ENCODE measurements around the gene RAET1E.
A peak's percentile ranks its signal among the peaks of the same experiment; 100 is the strongest.
"Not testable (repeated sequence)": the region's sequence is repeated elsewhere in the genome, so short reads cannot be mapped to it uniquely, and the experiment has no call there.

RAET1E gene

GRCh38 chr6:149940672-149940982 is 42.7 kb upstream of the RAET1E start:
- no peak for TF ChIP-seq YY1 (IDR thresholded peaks at IDR 0.05; ENCODE audit: insufficient read depth, insufficient read length)
- TF ChIP-seq ZNF274 (IDR thresholded peaks at IDR 0.05; ENCODE audit: low read depth, low read length): no peak
- TF ChIP-seq SUZ12 (IDR thresholded peaks at IDR 0.05; ENCODE audit: extremely low read depth, insufficient read depth, insufficient read length): no peak
- Histone ChIP-seq H3K27me3 (ENCODE audit: insufficient read depth, insufficient read length) (peaks cover 83% of the 10 kb centered on the region), H3K4me1 (ENCODE audit: insufficient read depth, insufficient read length) (no peaks in the 10 kb centered on the region), H3K36me3 (ENCODE audit: insufficient read depth, insufficient read length, low read length) (no peaks in the 10 kb centered on the region), H3K9ac (ENCODE audit: insufficient read length, low read depth) (no peak overlapping the region), H3K9me3 (ENCODE audit: insufficient read depth, low read length) (no peaks in the 10 kb centered on the region), H3K4me3 (ENCODE audit: insufficient read length, low read depth) (no peak overlapping the region)
- DNase-seq (ENCODE audit: low read depth, low spot score): no peak

DNA sequence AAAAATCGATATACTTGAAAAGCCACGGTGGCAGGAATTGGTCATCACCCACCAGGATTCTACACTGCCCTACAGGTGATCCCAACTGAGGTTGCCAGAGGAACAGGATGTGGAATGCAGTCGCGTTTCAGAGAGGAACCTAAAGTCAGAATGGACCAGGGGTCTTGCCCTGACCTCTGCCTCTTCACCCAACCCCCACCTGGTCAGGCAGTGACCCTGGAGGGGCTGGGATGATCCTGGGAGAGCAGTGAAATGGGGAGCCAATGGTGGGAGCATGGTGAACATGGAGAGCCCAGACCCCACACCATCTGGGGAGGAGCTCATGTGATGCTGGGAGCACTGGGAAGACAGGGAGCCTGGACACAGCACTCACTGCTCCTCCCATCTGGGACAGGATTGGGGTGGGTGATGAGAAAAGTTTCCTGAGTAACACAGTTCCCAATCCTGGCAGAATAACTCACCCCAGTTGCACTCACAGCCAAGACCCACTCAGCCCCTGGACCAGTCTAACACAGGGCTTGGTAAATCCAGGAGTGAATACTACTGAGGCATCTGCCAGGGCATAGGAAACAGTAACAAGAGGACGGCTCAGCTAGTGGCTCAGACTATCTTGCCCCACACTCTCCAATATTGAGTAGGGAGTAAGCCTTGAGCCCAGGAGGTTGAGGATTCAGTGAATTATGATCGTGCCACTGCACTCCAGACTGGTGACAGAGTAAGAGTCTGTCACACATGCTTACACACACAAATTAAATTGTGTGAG is 42.2 kb upstream of the RAET1E start:
- Histone ChIP-seq H3K27me3 (ENCODE audit: insufficient read depth, insufficient read length) (peaks cover 88% of the 10 kb centered on the region), H3K36me3 (ENCODE audit: insufficient read depth, insufficient read length, low read length) (no peaks in the 10 kb centered on the region), H3K4me3 (ENCODE audit: insufficient read length, low read depth) (no peak overlapping the region), H3K9ac (ENCODE audit: insufficient read length, low read depth) (no peak overlapping the region), H3K9me3 (ENCODE audit: insufficient read depth, low read length) (no peaks in the 10 kb centered on the region), H3K4me1 (ENCODE audit: insufficient read depth, insufficient read length) (no peaks in the 10 kb centered on the region)
- TF ChIP-seq ZNF274 (IDR thresholded peaks at IDR 0.05; ENCODE audit: low read depth, low read length) (no peak), SUZ12 (IDR thresholded peaks at IDR 0.05; ENCODE audit: extremely low read depth, insufficient read depth, insufficient read length) (no peak), YY1 (IDR thresholded peaks at IDR 0.05; ENCODE audit: insufficient read depth, insufficient read length) (no peak)
- no peak for DNase-seq (ENCODE audit: low read depth, low spot score)

DNA sequence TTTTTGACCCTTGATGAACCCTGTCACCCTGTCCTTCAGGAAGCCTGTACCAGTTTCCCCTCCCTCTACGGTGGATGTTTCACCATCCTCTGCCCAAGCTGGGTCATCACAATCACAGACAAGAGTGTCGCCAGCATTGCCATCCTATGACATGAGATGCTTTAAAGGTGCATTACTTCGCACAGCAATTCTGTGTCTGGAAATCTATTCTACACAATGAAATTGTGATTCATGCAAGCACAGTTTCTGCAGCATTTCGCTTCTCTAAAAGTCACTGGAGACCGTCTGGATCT is 41.4 kb upstream of the RAET1E start:
- H3K4me3 ChIP-seq (ENCODE audit: insufficient read length, low read depth): no peak overlapping the region
- no peaks in the 10 kb centered on the region for H3K4me1 ChIP-seq (ENCODE audit: insufficient read depth, insufficient read length)
- no peak for DNase-seq (ENCODE audit: low read depth, low spot score)
- H3K9ac ChIP-seq (ENCODE audit: insufficient read length, low read depth): no peak overlapping the region
- H3K27me3 ChIP-seq (ENCODE audit: insufficient read depth, insufficient read length): peaks cover 96% of the 10 kb centered on the region
- TF ChIP-seq YY1 (IDR thresholded peaks at IDR 0.05; ENCODE audit: insufficient read depth, insufficient read length): no peak
- no peak for TF ChIP-seq ZNF274 (IDR thresholded peaks at IDR 0.05; ENCODE audit: low read depth, low read length)
- TF ChIP-seq SUZ12 (IDR thresholded peaks at IDR 0.05; ENCODE audit: extremely low read depth, insufficient read depth, insufficient read length): no peak
- H3K36me3 ChIP-seq (ENCODE audit: insufficient read depth, insufficient read length, low read length): no peaks in the 10 kb centered on the region
- H3K9me3 ChIP-seq (ENCODE audit: insufficient read depth, low read length): no peaks in the 10 kb centered on the region

GRCh38 chr6:149938571-149939355 is 40.9 kb upstream of the RAET1E start:
- no peaks in the 10 kb centered on the region for H3K36me3 ChIP-seq (ENCODE audit: insufficient read depth, insufficient read length, low read length)
- TF ChIP-seq ZNF274 (IDR thresholded peaks at IDR 0.05; ENCODE audit: low read depth, low read length) (no peak), SUZ12 (IDR thresholded peaks at IDR 0.05; ENCODE audit: extremely low read depth, insufficient read depth, insufficient read length) (peak; percentile 75)
- peak overlapping the region; percentile 61 for H3K9ac ChIP-seq (ENCODE audit: insufficient read length, low read depth)
- H3K27me3 ChIP-seq (ENCODE audit: insufficient read depth, insufficient read length): peaks cover 96% of the 10 kb centered on the region
- no peaks in the 10 kb centered on the region for H3K9me3 ChIP-seq (ENCODE audit: insufficient read depth, low read length)
- H3K4me3 ChIP-seq (ENCODE audit: insufficient read length, low read depth): peak overlapping the region; percentile 24
- no peaks in the 10 kb centered on the region for H3K4me1 ChIP-seq (ENCODE audit: insufficient read depth, insufficient read length)
- DNase-seq (ENCODE audit: low read depth, low spot score): no peak

DNA sequence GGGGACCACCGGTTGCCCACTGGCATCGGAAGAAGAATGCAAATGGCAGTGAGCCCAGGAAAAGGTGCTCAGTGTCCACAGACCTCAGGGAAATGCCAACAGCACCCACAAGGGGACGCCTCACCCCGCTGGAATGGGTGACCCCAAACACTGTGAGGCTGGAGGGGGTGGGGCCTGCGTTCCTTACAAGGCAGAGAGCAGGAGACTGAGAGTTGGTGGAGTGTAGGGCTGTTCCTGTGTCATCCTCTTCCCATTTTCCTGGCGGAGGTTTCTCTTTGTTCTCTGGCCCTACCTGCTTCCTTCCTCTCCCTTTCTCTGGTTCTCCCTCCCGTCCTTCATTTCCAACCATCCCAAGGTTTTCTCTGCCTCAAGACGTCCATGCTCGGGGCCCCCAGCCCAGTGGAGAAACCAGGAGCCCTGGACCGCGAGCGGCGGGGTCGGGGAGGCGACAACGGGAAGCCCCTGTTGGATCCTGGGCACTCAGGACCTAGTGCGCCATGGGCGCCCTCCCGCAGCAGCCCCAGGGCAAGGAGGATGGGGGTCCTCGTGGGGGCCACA is 40.2 kb upstream of the RAET1E start:
- peaks cover 96% of the 10 kb centered on the region for H3K27me3 ChIP-seq (ENCODE audit: insufficient read depth, insufficient read length)
- not testable (repeated sequence) for H3K4me1 ChIP-seq (ENCODE audit: insufficient read depth, insufficient read length); H3K9me3 ChIP-seq (ENCODE audit: insufficient read depth, low read length); H3K36me3 ChIP-seq (ENCODE audit: insufficient read depth, insufficient read length, low read length); DNase-seq (ENCODE audit: low read depth, low spot score)
- peak overlapping the region; percentile 24 for H3K4me3 ChIP-seq (ENCODE audit: insufficient read length, low read depth)
- H3K9ac ChIP-seq (ENCODE audit: insufficient read length, low read depth): peak overlapping the region; percentile 61

GRCh38 chr6:149936743-149937142 is 38.8 kb upstream of the RAET1E start:
- no peak for TF ChIP-seq ZNF274 (IDR thresholded peaks at IDR 0.05; ENCODE audit: low read depth, low read length)
- no peak for TF ChIP-seq YY1 (IDR thresholded peaks at IDR 0.05; ENCODE audit: insufficient read depth, insufficient read length)
- no peak for TF ChIP-seq SUZ12 (IDR thresholded peaks at IDR 0.05; ENCODE audit: extremely low read depth, insufficient read depth, insufficient read length)
- no peaks in the 10 kb centered on the region for H3K4me1 ChIP-seq (ENCODE audit: insufficient read depth, insufficient read length)
- peaks cover 83% of the 10 kb centered on the region for H3K27me3 ChIP-seq (ENCODE audit: insufficient read depth, insufficient read length)

DNA sequence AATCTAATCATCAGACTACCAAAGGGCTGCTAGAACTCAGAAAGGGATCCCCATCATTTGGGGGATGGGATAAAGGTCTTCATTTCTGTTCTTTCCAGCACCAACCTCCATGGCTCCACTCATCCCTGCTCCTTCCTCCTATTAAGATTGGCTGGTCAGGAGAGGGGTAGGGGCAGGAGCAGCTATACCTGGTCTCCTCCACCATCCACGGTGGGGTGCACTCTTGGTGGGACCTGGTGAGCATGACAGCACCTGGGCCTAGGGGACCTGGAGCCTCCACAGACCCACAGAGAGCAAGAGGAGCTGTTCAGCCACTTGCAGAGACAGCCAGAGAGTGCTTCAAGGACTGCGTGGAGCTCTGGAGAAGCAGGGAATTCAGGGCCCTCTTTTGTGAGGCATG is 37.8 kb upstream of the RAET1E start:
- TF ChIP-seq SUZ12 (IDR thresholded peaks at IDR 0.05; ENCODE audit: extremely low read depth, insufficient read depth, insufficient read length) (no peak), ZNF274 (IDR thresholded peaks at IDR 0.05; ENCODE audit: low read depth, low read length) (no peak), YY1 (IDR thresholded peaks at IDR 0.05; ENCODE audit: insufficient read depth, insufficient read length) (no peak)
- Histone ChIP-seq H3K36me3 (ENCODE audit: insufficient read depth, insufficient read length, low read length) (no peaks in the 10 kb centered on the region), H3K9ac (ENCODE audit: insufficient read length, low read depth) (no peak overlapping the region), H3K27me3 (ENCODE audit: insufficient read depth, insufficient read length) (peaks cover 72% of the 10 kb centered on the region), H3K4me3 (ENCODE audit: insufficient read length, low read depth) (no peak overlapping the region), H3K4me1 (ENCODE audit: insufficient read depth, insufficient read length) (no peaks in the 10 kb centered on the region), H3K9me3 (ENCODE audit: insufficient read depth, low read length) (no peaks in the 10 kb centered on the region)
- no peak for DNase-seq (ENCODE audit: low read depth, low spot score)

More at GRCh38 chr6:149936743-149937142, 38.8 kb upstream of the RAET1E start:
- DNase-seq (ENCODE audit: low read depth, low spot score): no peak
- Histone ChIP-seq H3K9ac (ENCODE audit: insufficient read length, low read depth) (no peak overlapping the region), H3K36me3 (ENCODE audit: insufficient read depth, insufficient read length, low read length) (no peaks in the 10 kb centered on the region), H3K4me3 (ENCODE audit: insufficient read length, low read depth) (no peak overlapping the region), H3K9me3 (ENCODE audit: insufficient read depth, low read length) (no peaks in the 10 kb centered on the region)

Data from NT2/D1 (cell line).